Lower leg skin (tissue), 3 donors: ENCODE data around the gene LRRC23.

Experiments
- CTCF ChIP-seq, 3 donors: fragments of 450-650 bp; IDR thresholded peaks; one replicate each; pipeline ENCODE4 v1.5.1; 2016; ENCODE audit warnings: antibody characterized with exemption in 3 of 3, mild to moderate bottlenecking in 3 of 3, moderate library complexity in 2 of 3
- POLR2A ChIP-seq, 2 donors: fragments of 450-650 bp; IDR thresholded peaks; one replicate each; pipeline ENCODE4 v1.6.1; 2016 to 2017; ENCODE audit warnings: antibody characterized with exemption in 2 of 2, mild to moderate bottlenecking in 1 of 2, moderate library complexity in 1 of 2

GRCh38 chr12:6866163-6866919 is 38.3 kb upstream of the LRRC23 start:
- TF ChIP-seq CTCF (IDR thresholded peaks at IDR 0.05) (no peak), POLR2A (IDR thresholded peaks at IDR 0.05) (no peak)
